GM21381 (cell line): ENCODE data around the gene MAP7.
"Not testable (repeated sequence)": the region's sequence is repeated elsewhere in the genome, so short reads cannot be mapped to it uniquely, and the experiment has no call there.

ENCODE experiments used
- ATAC-seq: cut with Tn5 transposase; IDR thresholded peaks from one replicate; pipeline ENCODE4 v1.9.1; 2021; ENCODE audit warnings: mild to moderate bottlenecking, moderate library complexity; ENCODE audit not compliant: unreplicated experiment

MAP7 gene

DNA sequence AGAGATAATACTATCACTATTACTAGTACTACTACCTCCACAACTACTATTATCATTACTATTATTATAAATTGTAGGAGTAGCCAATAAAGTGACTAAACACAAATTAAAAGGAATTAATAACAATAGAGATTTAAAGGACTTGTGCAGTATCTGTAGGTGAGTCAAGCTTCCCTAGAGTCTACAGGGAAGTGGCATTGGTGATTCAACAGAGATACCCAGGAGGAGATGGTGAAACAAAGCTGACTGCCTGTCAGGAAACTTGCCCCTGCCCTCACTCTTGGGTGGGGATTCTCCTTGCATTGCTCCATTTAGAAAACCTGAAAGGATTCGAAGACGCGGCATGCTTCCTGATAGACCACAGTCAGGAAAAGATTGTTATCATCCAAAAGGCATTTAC is 237.2 kb downstream of the MAP7 start:
- no peak for ATAC-seq

DNA sequence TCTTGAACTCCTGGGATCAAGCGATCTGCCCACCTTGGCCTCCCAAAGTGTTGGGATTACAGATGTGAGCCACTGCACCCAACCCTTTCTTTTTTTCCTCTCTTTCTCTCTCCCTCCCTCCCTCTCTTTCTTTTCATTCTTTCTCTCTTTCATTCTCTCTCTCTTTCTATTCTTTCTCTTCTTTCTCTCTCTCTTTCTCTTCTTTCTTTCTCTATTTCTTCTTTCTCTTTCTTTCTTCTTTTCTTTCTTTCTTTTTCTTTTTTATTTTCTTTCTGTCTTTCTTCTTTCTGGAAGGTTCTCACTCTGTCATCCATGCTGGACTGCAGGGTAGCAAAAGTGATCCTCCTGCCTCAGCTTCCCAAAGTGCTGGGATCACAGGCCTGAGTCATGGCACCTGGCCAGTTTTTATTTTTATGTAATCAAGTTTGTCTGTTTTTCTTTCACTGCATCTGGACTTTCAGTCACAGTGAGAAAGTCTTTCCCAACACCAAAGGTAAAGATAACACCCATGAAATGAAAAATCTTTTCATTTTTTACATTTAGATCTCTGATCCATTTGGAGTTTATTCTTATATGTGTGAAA is 240.4 kb downstream of the MAP7 start:
- ATAC-seq = no peak

DNA sequence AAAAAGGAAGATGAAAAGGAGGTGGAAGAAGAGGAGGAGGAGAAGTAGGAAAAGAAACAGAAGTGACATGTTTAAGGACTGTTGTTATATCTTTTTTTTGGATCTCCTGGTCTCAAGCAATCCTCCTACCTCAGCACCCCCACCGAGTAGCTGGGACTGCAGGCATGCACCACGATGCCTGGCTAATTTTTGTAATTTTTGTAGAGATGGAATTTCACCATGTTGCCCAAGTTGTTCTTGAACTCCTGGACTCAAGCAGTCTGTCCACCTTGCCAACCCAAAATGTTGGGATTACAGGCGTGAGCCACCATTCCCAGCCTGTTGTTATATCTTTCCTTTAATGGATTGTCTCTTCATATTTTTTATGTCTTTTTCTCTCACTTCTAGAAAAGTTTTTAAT is 241.1 kb downstream of the MAP7 start:
- no peak for ATAC-seq

DNA sequence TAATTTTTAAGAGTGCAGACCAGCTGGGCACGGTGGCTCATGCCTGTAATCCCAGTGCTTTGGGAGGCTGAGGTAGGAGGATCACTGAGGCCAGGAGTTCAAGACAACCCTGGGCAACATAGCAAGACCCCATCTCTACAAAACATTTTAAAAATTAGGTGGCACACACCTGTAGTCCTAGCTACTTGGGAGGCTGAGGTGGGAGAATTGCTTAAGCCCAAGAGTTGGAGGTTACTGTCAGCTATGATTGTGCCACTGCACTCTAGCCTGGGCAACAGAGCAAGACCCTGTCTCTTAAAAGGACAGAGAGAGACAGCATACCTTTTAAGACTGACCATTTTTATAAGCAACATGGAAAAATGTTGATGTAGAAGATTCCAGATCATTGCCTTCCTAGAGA is 241.8 kb downstream of the MAP7 start:
- not testable (repeated sequence) for ATAC-seq

DNA sequence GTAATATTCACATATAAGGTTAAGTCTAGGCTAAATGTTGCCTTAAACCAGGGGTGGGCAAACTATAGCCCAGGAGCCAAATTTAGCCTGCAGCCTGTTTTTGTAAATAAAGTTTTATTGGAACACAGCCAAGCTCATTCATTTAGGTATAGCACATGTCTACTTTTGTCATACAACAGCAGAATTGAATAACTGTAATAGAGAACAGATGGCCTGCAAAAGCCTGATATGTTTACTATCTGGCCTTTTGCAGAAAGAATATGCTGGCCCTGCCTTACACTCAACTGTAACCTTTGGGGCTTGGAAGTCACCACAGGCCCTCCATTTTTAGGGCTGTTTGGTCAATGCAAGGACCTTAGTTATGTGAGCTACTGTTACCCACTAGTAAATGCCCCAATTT is 242.9 kb downstream of the MAP7 start:
- no peak for ATAC-seq

DNA sequence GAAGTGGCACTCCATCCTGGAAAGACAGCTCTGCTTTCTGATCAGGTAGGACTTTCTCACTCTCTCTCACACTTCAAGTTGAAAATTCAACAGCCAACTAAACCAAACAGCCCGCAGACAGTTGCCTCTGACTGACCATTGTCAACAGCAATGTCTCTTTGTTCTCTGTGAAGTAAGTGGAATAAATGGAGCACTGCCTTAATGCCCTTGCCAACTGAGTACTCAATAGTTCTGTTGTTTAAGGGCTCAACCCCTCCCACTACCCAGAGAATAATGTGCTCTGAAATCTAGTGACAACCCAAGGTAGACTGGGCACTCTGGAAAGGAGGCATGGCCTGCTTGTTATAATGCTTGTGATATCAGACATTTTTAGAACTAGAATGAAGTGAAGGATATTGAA is 243.8 kb downstream of the MAP7 start:
- no peak for ATAC-seq

DNA sequence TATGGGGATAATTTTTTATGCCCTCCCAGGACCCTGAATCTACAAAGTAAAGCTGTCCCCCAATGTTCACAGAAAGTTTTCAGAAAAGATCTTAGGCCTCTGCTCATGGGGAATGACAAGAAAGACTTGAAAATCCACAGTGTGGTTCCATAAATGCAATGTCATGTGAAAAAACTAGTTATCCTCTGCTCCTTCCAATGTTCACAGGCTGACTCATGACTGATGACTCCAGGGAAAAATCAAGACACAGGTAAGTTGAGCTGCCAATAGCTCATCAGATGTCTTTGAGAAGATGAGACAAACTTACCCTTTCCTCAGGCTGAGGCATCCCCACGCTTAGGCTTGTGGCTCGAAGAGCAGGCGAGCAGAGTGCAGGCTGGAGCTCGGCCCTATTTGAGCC is 245.8 kb downstream of the MAP7 start:
- ATAC-seq = no peak

DNA sequence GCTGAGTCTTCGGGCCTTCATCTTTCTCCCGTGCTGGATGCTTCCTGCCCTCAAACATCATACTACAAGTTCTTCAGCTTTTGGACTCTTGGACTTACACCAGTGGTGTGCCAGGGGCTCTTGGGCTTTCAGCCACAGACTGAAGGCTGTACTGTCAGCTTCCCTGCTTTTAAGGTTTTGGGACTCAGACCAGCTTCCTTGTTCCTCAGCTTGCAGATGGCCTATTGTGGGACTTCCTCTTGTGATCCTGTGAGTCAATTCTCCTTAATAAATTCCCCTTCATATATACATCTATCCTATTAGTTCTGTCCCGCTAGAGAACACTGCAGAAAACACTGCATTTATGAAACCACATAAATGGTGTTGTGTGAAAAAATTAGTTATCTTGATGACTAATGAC is 246.7 kb downstream of the MAP7 start:
- no peak for ATAC-seq

DNA sequence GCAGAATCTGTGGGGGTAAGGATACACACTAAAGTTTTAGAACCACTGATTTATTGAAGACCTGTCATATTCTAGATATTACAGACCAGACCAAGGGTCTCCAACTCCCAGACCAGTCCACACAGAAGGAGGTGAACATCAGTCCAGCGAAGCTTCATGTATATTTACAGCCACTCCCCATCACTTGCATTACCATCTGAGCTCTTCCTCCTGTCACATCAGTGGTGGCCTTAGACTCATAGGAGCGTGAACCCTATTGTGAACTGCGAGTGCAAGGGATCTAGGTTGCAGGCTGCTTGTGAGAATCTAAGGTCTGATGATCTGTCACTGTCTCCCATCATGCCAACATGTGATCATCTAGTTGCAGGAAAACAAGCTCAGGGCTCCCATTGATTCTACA is 255.6 kb downstream of the MAP7 start:
- ATAC-seq = no peak
